GM23248 (cell line): ENCODE results near the gene TEX12. TPM values are rescaled to one million over a fixed set of nuclear protein-coding genes. Genes with fewer than 3 reads are reported as not detected.
"Not testable (repeated sequence)": the region's sequence is repeated elsewhere in the genome, so short reads cannot be mapped to it uniquely, and the experiment has no call there.

Source experiments
- DNase-seq: peaks from one replicate; pipeline ENCODE4 v3.0.0-alpha.2; 2015
- H2AFZ ChIP-seq: fragments of 200-600 bp; sonication (generic); 2 replicates; pipeline ENCODE4 v1.6.1; 2016; ENCODE audit warnings: antibody characterized with exemption
- H3F3A ChIP-seq: fragments of 200-600 bp; sonication (generic); 2 replicates; pipeline ENCODE4 v1.6.1; 2016; ENCODE audit warnings: mild to moderate bottlenecking, antibody characterized with exemption, mixed run types; ENCODE audit not compliant: insufficient read depth
- H3K27ac ChIP-seq: fragments of 200-600 bp; sonication (generic); 2 replicates; pipeline ENCODE4 v1.5.1; 2016; ENCODE audit warnings: mild to moderate bottlenecking
- H3K27me3 ChIP-seq: fragments of 200-600 bp; sonication (generic); replicated peaks from 2 replicates; pipeline ENCODE4 v1.6.1; 2016; ENCODE audit warnings: mild to moderate bottlenecking; ENCODE audit not compliant: insufficient read depth
- H3K36me3 ChIP-seq: fragments of 200-600 bp; sonication (generic); 2 replicates; pipeline ENCODE4 v1.6.1; 2016; ENCODE audit warnings: low read depth, mild to moderate bottlenecking
- H3K4me1 ChIP-seq: fragments of 200-600 bp; sonication (generic); 2 replicates; pipeline ENCODE4 v1.6.1; 2016; ENCODE audit warnings: mild to moderate bottlenecking; ENCODE audit not compliant: insufficient read depth
- H3K4me2 ChIP-seq: fragments of 200-600 bp; sonication (generic); one replicate; pipeline ENCODE4 v1.6.1; 2016; ENCODE audit warnings: mild to moderate bottlenecking; ENCODE audit not compliant: unreplicated experiment
- H3K4me3 ChIP-seq: fragments of 200-600 bp; sonication (generic); 2 replicates; pipeline ENCODE4 v1.5.1; 2016; ENCODE audit warnings: mild to moderate bottlenecking
- H3K79me2 ChIP-seq: fragments of 200-600 bp; sonication (generic); 2 replicates; pipeline ENCODE4 v1.6.1; 2016; ENCODE audit warnings: mild to moderate bottlenecking; ENCODE audit not compliant: insufficient read depth
- H3K9ac ChIP-seq: fragments of 200-600 bp; sonication (generic); 2 replicates; pipeline ENCODE4 v1.6.1; 2016; ENCODE audit warnings: mild to moderate bottlenecking
- H3K9me2 ChIP-seq: fragments of 200-600 bp; sonication (generic); 2 replicates; pipeline ENCODE4 v1.6.1; 2016; ENCODE audit warnings: mixed run types, mild to moderate bottlenecking, moderate library complexity; ENCODE audit not compliant: insufficient read depth
- H3K9me3 ChIP-seq: fragments of 200-600 bp; sonication (generic); one replicate; pipeline ENCODE4 v1.6.1; 2017; ENCODE audit warnings: low read depth
- H4K20me1 ChIP-seq: fragments of 200-600 bp; sonication (generic); 2 replicates; pipeline ENCODE4 v1.6.0; 2016; ENCODE audit not compliant: insufficient read depth
- EZH2 ChIP-seq: fragments of 200-600 bp; sonication (generic); IDR thresholded peaks from 2 replicates; pipeline ENCODE4 v1.6.1; 2018; ENCODE audit warnings: antibody characterized with exemption, mild to moderate bottlenecking; ENCODE audit not compliant: insufficient read depth, poor library complexity, severe bottlenecking
- EZH2phosphoT487 ChIP-seq: fragments of 200-600 bp; sonication (generic); IDR thresholded peaks from 2 replicates; pipeline ENCODE4 v1.6.1; 2018; ENCODE audit warnings: antibody characterized with exemption, moderate library complexity, mild to moderate bottlenecking, low read depth; ENCODE audit not compliant: insufficient read depth
- WGBS, 2 experiments: methylation state at CpG; one replicate each; pipeline ENCODE4 v1.1.6; 2015 to 2017; ENCODE audit warnings: low lambda C conversion rate in 2 of 2, low coverage in 1 of 2; ENCODE audit errors: missing lambda C conversion rate in 2 of 2; 5-methylcytosine and 5-hydroxymethylcytosine counted together
- in situ Hi-C: fragments of 300-500 bp; cut with MboI; formaldehyde crosslinking; loops from 2 replicates; pipeline ENCODE4 v1.15.0; 2020
- polyA plus RNA-seq: library from polyadenylated mRNA; unstranded; fragments of >200 nt; fragmentation: Nextera tagmentation; extraction: Ambion mirVana; gene quantifications from 2 replicates; pipeline ENCODE4 v1.2.1, GENCODE V29; 2016
- total RNA-seq: library from RNA; depleted of rRNA; stranded (reverse); fragments of >200 nt; shearing (Covaris generic); gene quantifications from 2 replicates; pipeline ENCODE4 v1.2.3, GENCODE V29; 2014

TEX12 gene
- total and polyA plus RNA-seq, 2 experiments from 2014 or later, result 2.2 TPM; not detected in 1

GRCh38 chr11:112161012-112161411 is 6.2 kb upstream of the TEX12 start:
- Histone ChIP-seq H2AFZ (no peak overlapping the region), H3K27ac (no peak overlapping the region), H3K9me3 (no peaks in the 10 kb centered on the region), H3K4me2 (peak overlapping the region; percentile 66), H3K79me2 (peaks cover 56% of the 10 kb centered on the region), H3F3A (peaks cover 52% of the 10 kb centered on the region), H3K4me3 (peak overlapping the region; percentile 80), H3K9ac (no peak overlapping the region), H3K9me2 (no peaks in the 10 kb centered on the region), H3K27me3 (no peaks in the 10 kb centered on the region), H4K20me1 (no peaks in the 10 kb centered on the region), H3K4me1 (peaks cover 76% of the 10 kb centered on the region), H3K36me3 (no peaks in the 10 kb centered on the region)
- in situ Hi-C loops, result no loop called here
- DNase-seq, result peak; percentile 55
- TF ChIP-seq EZH2 (no peak), EZH2phosphoT487 (no peak)
- 46 to 55% methylated on average over 1 of the region's 1 CpG for WGBS, 2 experiments

GRCh38 chr11:112162200-112162599 is 5.0 kb upstream of the TEX12 start:
- H3K9ac ChIP-seq, DNase-seq, H2AFZ ChIP-seq, H3K9me2 ChIP-seq, H3K27me3 ChIP-seq, H3K27ac ChIP-seq, in situ Hi-C loops, H4K20me1 ChIP-seq, H3K9me3 ChIP-seq, H3K36me3 ChIP-seq: not testable (repeated sequence)
- Histone ChIP-seq H3K4me2 (peak overlapping the region; percentile 87), H3K79me2 (peaks cover 50% of the 10 kb centered on the region), H3K4me3 (peak overlapping the region; percentile 80), H3F3A (peaks cover 58% of the 10 kb centered on the region), H3K4me1 (peaks cover 77% of the 10 kb centered on the region)
- 100% methylated on average over 1 of the region's 1 CpG for WGBS, 2 experiments

GRCh38 chr11:112162761-112163546 is 4.2 kb upstream of the TEX12 start:
- Histone ChIP-seq H3F3A (peaks cover 52% of the 10 kb centered on the region), H3K9ac (peak overlapping the region; percentile 62), H3K36me3 (no peaks in the 10 kb centered on the region), H3K27ac (peak overlapping the region; percentile 49), H3K27me3 (no peaks in the 10 kb centered on the region), H3K9me2 (no peaks in the 10 kb centered on the region), H3K79me2 (peaks cover 50% of the 10 kb centered on the region), H3K4me1 (peaks cover 74% of the 10 kb centered on the region), H2AFZ (peak overlapping the region; percentile 86), H3K4me3 (peak overlapping the region; percentile 80), H3K4me2 (peak overlapping the region; percentile 87), H4K20me1 (no peaks in the 10 kb centered on the region), H3K9me3 (no peaks in the 10 kb centered on the region)
- TF ChIP-seq EZH2phosphoT487 (no peak), EZH2 (no peak)
- peak; percentile 58 for DNase-seq
- in situ Hi-C loops, result no loop called here
- WGBS, 2 experiments, result 40 to 42% methylated on average over 6 of the region's 6 CpGs

DNA sequence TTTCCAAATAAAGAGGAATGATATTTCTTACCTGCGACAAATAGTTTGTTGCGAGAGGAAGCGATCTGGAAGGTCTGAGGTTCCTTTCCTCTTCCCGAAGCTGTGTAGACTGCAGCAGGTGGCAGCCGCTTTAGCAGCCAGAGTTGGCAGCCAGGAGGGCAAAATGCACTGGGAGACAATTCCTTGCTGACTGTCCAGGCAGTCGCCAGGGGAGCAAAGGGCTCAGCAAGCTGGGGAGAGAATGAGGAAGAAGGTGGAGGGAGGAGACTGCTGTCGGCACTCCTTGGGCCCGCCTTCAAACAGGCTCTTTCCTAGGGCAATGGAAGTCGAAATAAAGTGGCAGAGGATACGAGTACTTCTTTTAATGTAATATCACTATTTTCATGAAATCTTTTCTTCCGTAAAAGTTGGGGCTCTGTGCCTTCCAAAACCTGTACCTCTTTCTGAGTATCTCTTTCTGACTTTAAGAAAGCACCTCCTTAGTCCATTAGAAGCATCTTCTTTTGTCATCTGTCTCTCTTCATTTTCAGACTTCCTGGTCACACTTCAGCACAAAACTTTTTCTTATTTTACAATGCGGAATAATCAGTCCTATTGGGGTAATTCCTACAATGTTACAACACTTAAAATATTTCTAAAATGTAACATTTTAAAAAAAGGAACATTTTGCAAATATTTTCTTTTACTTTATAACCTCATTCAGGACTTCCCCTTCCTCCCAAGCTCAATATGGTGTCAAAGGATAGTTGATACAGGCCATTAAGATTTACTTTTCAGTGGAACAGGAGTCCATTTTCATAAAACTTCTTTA is 3.1 kb upstream of the TEX12 start, which contains the start of gene IL18:
TSS of gene IL18 (minus strand) at position 220 of the 811 bp plus-strand sequence. CDS start 9,041 bp downstream, outside the sequence.
- peak within 1 kb of the TSS; percentile 87 for H3K4me2 ChIP-seq
- 23% methylated on average over 12 of the region's 12 CpGs for WGBS, 2 experiments

More for the DNA sequence above, 3.1 kb upstream of the TEX12 start, which contains the start of gene IL18:
- Histone ChIP-seq H3K36me3 (no peaks in the 10 kb centered on the region), H3F3A (peaks cover 42% of the 10 kb centered on the region; the same call in 1 of the 2 replicates), H3K4me3 (peak within 1 kb of the TSS; percentile 80), H3K9me3 (no peaks in the 10 kb centered on the region), H2AFZ (peak within 1 kb of the TSS; percentile 86), H3K4me1 (peaks cover 64% of the 10 kb centered on the region), H3K27me3 (no peaks in the 10 kb centered on the region), H4K20me1 (no peaks in the 10 kb centered on the region), H3K9me2 (no peaks in the 10 kb centered on the region), H3K27ac (peak within 1 kb of the TSS; percentile 49), H3K79me2 (peaks cover 48% of the 10 kb centered on the region), H3K9ac (peak within 1 kb of the TSS; percentile 62)
- TF ChIP-seq EZH2phosphoT487 (no peak), EZH2 (no peak)
- in situ Hi-C loops, result no loop called here
- DNase-seq, result peak; percentile 81
